ENCODE measurements around the gene SKAP1. TPM values are rescaled to one million over a fixed set of nuclear protein-coding genes. Genes with fewer than 3 reads are reported as not detected.

The SKAP1 gene
- polyA plus RNA-seq, 1 of the 3 experiments (the other 2 are of a cell fraction), result not detected

DNA sequence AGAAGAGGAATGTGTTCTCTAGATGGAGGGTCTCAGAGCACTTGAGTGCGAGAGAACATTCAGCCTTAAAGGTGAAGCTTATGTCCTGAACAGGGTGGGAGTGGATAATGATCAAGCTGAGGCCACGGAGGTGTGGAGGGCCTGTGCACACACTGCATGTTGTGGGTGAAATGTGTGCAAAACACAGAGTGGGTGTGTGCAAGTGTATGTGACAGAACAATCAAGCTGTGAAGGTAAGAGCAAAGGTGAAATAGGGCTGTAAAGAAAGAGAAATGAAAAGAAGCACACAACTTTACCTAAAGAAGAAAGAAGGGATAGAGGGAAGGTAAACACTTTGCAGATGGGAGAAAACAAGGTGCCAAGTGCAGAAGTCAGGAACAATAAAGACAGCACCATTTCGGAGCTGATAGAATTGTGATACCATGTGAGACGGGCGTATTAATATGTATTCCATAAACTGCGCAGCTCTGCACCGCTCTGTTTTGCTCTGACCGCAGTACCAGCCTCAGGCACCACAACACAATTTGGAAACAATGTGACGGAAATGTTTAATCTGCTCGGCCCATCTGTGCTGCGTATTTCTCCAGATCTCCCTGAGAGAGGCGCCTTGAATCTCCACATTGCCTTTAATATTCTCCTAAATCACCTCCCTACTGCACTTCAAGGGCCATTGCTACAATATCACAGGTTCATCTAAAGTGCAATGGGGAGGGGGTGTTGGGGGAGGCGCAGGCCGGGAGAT lies 281.8 kb downstream of the SKAP1 start:
- H3F3A ChIP-seq (replicated peaks; ENCODE audit: insufficient read depth), result no peaks in the 10 kb centered on the region
- CTCF ChIA-PET, result interaction anchor here (1.1 to 4.3 kb wide), 10 partner anchors 11 to 216 kb away, joined by 3 to 38 read pairs (median 4); partner anchors contain the start of gene COPZ2

GRCh38 chr17:48144976-48145798 lies 284.8 kb downstream of the SKAP1 start:
- no peak overlapping the region for H3K4me2 ChIP-seq
- H3K9me2 ChIP-seq, result no peaks in the 10 kb centered on the region
- WGBS (ENCODE audit: low lambda C conversion rate), result 68% methylated on average over 3 of the region's 3 CpGs
- TF ChIP-seq SMC3 (IDR thresholded peaks at IDR 0.05; ENCODE audit: low read depth, low read length) (no peak), RFX5 (IDR thresholded peaks at IDR 0.05; ENCODE audit: low read length) (no peak)
- H2AFZ ChIP-seq (ENCODE audit: low read depth), result no peak overlapping the region
- no peak overlapping the region for H3K9ac ChIP-seq
- CTCF ChIA-PET, result interaction anchor here (1.6 to 2.6 kb wide), 2 partner anchors 77 to 120 kb away, joined by 4 to 6 read pairs; no protein-coding TSS in a partner anchor
- H3K4me1 ChIP-seq (ENCODE audit: control insufficient read depth in 1 of 2, insufficient read depth in 2 of 2, low read depth in 1 of 2, low read length in 1 of 2), result peaks cover 0 to 15% of the 10 kb centered on the region in 2 experiments; a peak in 2 of 4 replicates
- no peaks in the 10 kb centered on the region for H3K9me3 ChIP-seq
- H3K36me3 ChIP-seq (replicated peaks in 1 of 2; ENCODE audit: control insufficient read depth in 1 of 2, insufficient read depth in 2 of 2, low read length in 1 of 2), result no peaks in the 10 kb centered on the region
- no peak overlapping the region for H3K27ac ChIP-seq (ENCODE audit: low read depth in 2 of 2, low read length in 1 of 2)
- peaks cover 100% of the 10 kb centered on the region for H3K27me3 ChIP-seq (ENCODE audit: insufficient read depth)
- no peaks in the 10 kb centered on the region for H3K79me2 ChIP-seq (ENCODE audit: insufficient read depth)
- no peaks in the 10 kb centered on the region for H3F3A ChIP-seq (replicated peaks; ENCODE audit: insufficient read depth)
- H4K20me1 ChIP-seq (ENCODE audit: insufficient read depth), result no peaks in the 10 kb centered on the region
- no peak overlapping the region for H3K4me3 ChIP-seq (ENCODE audit: low read depth in 2 of 2, low read length in 1 of 2)
- POLR2A ChIA-PET, result no interaction called here
- DNase-seq, result no peak

More for the DNA sequence above, 281.8 kb downstream of the SKAP1 start:
- POLR2A ChIA-PET, result interaction anchor here (1.7 kb wide), 1 partner anchor 100 kb away, joined by 7 read pairs; the partner anchor contains the start of gene NFE2L1
- Histone ChIP-seq H3K27me3 (ENCODE audit: insufficient read depth) (peaks cover 99% of the 10 kb centered on the region), H3K9me3 (no peaks in the 10 kb centered on the region), H3K9me2 (no peaks in the 10 kb centered on the region), H3K36me3 (replicated peaks in 1 of 2; ENCODE audit: control insufficient read depth in 1 of 2, insufficient read depth in 2 of 2, low read length in 1 of 2) (no peaks in the 10 kb centered on the region), H3K4me1 (ENCODE audit: control insufficient read depth in 1 of 2, insufficient read depth in 2 of 2, low read depth in 1 of 2, low read length in 1 of 2) (peaks cover 4 to 15% of the 10 kb centered on the region in 2 experiments; a peak in 3 of 4 replicates), H2AFZ (ENCODE audit: low read depth) (no peak overlapping the region), H3K4me2 (no peak overlapping the region), H3K4me3 (ENCODE audit: low read depth in 2 of 2, low read length in 1 of 2) (no peak overlapping the region), H3K9ac (no peak overlapping the region), H3K79me2 (ENCODE audit: insufficient read depth) (no peaks in the 10 kb centered on the region), H3K27ac (ENCODE audit: low read depth in 2 of 2, low read length in 1 of 2) (no peak overlapping the region), H4K20me1 (ENCODE audit: insufficient read depth) (no peaks in the 10 kb centered on the region)
- peak; percentile 28 for DNase-seq
- WGBS (ENCODE audit: low lambda C conversion rate), result 27% methylated on average over 14 of the region's 14 CpGs
- TF ChIP-seq GATA2 (CRISPR knock-in tag; IDR thresholded peaks at IDR 0.05), result peak; percentile 43; the same call in 1 of the 2 replicates
- TF ChIP-seq, protein P1, sequence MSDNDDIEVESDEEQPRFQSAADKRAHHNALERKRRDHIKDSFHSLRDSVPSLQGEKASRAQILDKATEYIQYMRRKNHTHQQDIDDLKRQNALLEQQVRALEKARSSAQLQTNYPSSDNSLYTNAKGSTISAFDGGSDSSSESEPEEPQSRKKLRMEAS (IDR thresholded peaks at IDR 0.05; ENCODE audit: low read depth), result no peak

DNA sequence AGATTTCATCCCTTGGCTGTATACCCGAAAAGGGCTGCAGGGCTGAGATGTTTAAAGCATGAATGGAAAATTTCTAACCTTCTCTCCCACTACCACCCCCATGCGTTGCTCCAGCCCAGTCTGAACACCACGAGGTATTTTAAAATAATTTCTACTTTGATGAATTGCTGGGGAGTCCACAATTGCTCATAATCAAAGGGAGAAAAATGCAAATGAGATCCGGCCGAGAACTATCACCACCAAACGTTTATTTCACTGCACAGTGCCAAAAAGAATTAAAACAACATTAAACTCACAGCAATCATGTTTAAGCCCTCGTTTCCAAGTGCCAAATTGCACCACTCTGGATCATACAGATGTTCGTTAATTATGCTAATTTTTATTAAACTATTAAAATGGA lies 285.8 kb downstream of the SKAP1 start:
- 11% methylated on average over 8 of the region's 8 CpGs for WGBS (ENCODE audit: low lambda C conversion rate)
- peaks cover 100% of the 10 kb centered on the region for H3K27me3 ChIP-seq (ENCODE audit: insufficient read depth)
- TF ChIP-seq SMC3 (IDR thresholded peaks at IDR 0.05; ENCODE audit: low read depth, low read length) (no peak), GATA2 (CRISPR knock-in tag; IDR thresholded peaks at IDR 0.05) (no peak), TAF1 (IDR thresholded peaks at IDR 0.05; ENCODE audit: borderline replicate concordance, low read depth, low read length) (no peak), MEF2A (IDR thresholded peaks at IDR 0.05; ENCODE audit: borderline replicate concordance, low read depth) (no peak), FOSL2 (IDR thresholded peaks at IDR 0.05; ENCODE audit: borderline replicate concordance, low read depth) (no peak), RFX5 (IDR thresholded peaks at IDR 0.05; ENCODE audit: low read length) (no peak), CHD2 (IDR thresholded peaks at IDR 0.05; ENCODE audit: low read length, partially characterized antibody) (no peak), REST (IDR thresholded peaks at IDR 0.05; ENCODE audit: low read depth, low read length) (no peak)
- TF ChIP-seq, protein P2, sequence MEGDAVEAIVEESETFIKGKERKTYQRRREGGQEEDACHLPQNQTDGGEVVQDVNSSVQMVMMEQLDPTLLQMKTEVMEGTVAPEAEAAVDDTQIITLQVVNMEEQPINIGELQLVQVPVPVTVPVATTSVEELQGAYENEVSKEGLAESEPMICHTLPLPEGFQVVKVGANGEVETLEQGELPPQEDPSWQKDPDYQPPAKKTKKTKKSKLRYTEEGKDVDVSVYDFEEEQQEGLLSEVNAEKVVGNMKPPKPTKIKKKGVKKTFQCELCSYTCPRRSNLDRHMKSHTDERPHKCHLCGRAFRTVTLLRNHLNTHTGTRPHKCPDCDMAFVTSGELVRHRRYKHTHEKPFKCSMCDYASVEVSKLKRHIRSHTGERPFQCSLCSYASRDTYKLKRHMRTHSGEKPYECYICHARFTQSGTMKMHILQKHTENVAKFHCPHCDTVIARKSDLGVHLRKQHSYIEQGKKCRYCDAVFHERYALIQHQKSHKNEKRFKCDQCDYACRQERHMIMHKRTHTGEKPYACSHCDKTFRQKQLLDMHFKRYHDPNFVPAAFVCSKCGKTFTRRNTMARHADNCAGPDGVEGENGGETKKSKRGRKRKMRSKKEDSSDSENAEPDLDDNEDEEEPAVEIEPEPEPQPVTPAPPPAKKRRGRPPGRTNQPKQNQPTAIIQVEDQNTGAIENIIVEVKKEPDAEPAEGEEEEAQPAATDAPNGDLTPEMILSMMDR (IDR thresholded peaks at IDR 0.05), result no peak

More for the DNA sequence above, 285.8 kb downstream of the SKAP1 start:
- H3K4me2 ChIP-seq, result no peak overlapping the region
- ChIA-PET CTCF (interaction anchor here (1.6 to 2.6 kb wide), 3 partner anchors 76 to 474 kb away, joined by 4 to 6 read pairs (median 6); no protein-coding TSS in a partner anchor), POLR2A (no interaction called here)
- H3K27ac ChIP-seq (ENCODE audit: low read depth in 2 of 2, low read length in 1 of 2), result no peak overlapping the region
- H3K9ac ChIP-seq, result no peak overlapping the region
- DNase-seq, result no peak
- H3F3A ChIP-seq (replicated peaks; ENCODE audit: insufficient read depth), result no peaks in the 10 kb centered on the region
- no peaks in the 10 kb centered on the region for H3K9me3 ChIP-seq
- no peaks in the 10 kb centered on the region for H4K20me1 ChIP-seq (ENCODE audit: insufficient read depth)
- peaks cover 0 to 12% of the 10 kb centered on the region in 2 experiments; a peak in 2 of 4 replicates for H3K4me1 ChIP-seq (ENCODE audit: control insufficient read depth in 1 of 2, insufficient read depth in 2 of 2, low read depth in 1 of 2, low read length in 1 of 2)
- no peak overlapping the region for H3K4me3 ChIP-seq (ENCODE audit: low read depth in 2 of 2, low read length in 1 of 2)
- no peaks in the 10 kb centered on the region for H3K9me2 ChIP-seq
- no peaks in the 10 kb centered on the region for H3K36me3 ChIP-seq (replicated peaks in 1 of 2; ENCODE audit: control insufficient read depth in 1 of 2, insufficient read depth in 2 of 2, low read length in 1 of 2)
- no peak overlapping the region for H2AFZ ChIP-seq (ENCODE audit: low read depth)
- H3K79me2 ChIP-seq (ENCODE audit: insufficient read depth), result no peaks in the 10 kb centered on the region

All from SK-N-SH (cell line).